ENCODE data around the gene PPP2R5B. TPM values are rescaled to one million over a fixed set of nuclear protein-coding genes. Genes with fewer than 3 reads are reported as not detected.
"Not testable (repeated sequence)": the region's sequence is repeated elsewhere in the genome, so short reads cannot be mapped to it uniquely, and the experiment has no call there.

PPP2R5B gene
- total RNA-seq, 1 experiment from 2014 or later: 7.4 TPM

DNA sequence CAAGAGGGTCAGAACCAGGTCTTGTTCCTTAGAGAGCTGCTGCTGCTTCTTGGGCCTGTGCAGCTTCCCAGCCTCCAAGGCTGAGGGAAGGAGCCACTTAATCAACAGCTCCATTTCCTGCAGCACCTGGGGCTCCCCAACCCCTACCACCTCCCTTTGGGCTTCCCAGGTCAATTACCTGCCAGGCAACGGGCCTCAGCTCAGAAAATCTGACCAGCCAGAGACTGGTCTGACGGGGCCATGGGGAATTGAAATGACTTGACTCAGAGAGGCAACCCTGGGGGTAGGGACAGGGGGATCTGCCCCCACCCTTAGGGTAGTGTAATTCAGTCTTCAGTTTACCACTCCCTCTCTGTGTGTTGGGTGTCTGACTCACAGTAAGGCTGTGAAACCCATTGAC lies 52.2 kb downstream of the PPP2R5B start:
- POLR2A ChIA-PET: no interaction called here
- intact Hi-C loops (cut with micrococcal nuclease; ENCODE audit: unreplicated experiment): no loop called here
- no TSS peak for BruUV-seq (replicated peaks)

GRCh38 chr11:64983339-64983738 lies 58.9 kb downstream of the PPP2R5B start:
- H3K27me3 Mint-ChIP-seq (ENCODE audit: insufficient read depth, unreplicated experiment): peaks cover 13% of the 10 kb centered on the region
- H3K4me3 Mint-ChIP-seq (ENCODE audit: unreplicated experiment); H3K36me3 ChIP-seq (ENCODE audit: control insufficient read depth, insufficient read depth, low read length); POLR2A ChIA-PET; DNase-seq; H3K4me1 ChIP-seq; CTCF ChIA-PET; H3K9me3 ChIP-seq; H3K27me3 ChIP-seq (replicated peaks; ENCODE audit: control insufficient read depth, insufficient read depth, low read length); H3K4me1 Mint-ChIP-seq (ENCODE audit: low read depth, unreplicated experiment); H3K9me3 Mint-ChIP-seq (ENCODE audit: unreplicated experiment); H3K36me3 Mint-ChIP-seq (ENCODE audit: insufficient read depth, unreplicated experiment); H3K4me3 ChIP-seq (ENCODE audit: low read depth, low read length); intact Hi-C loops (cut with micrococcal nuclease; ENCODE audit: unreplicated experiment); BruUV-seq (replicated peaks); H3K27ac Mint-ChIP-seq (ENCODE audit: unreplicated experiment): not testable (repeated sequence)

More for the DNA sequence above, 52.2 kb downstream of the PPP2R5B start:
- H3K4me1 Mint-ChIP-seq (ENCODE audit: low read depth, unreplicated experiment): no peaks in the 10 kb centered on the region
- H3K9me3 Mint-ChIP-seq (ENCODE audit: unreplicated experiment): no peaks in the 10 kb centered on the region
- no peaks in the 10 kb centered on the region for H3K36me3 Mint-ChIP-seq (ENCODE audit: insufficient read depth, unreplicated experiment)
- H3K4me1 ChIP-seq: no peaks in the 10 kb centered on the region
- H3K36me3 ChIP-seq (ENCODE audit: control insufficient read depth, insufficient read depth, low read length): no peaks in the 10 kb centered on the region
- peaks cover 7% of the 10 kb centered on the region for H3K27me3 Mint-ChIP-seq (ENCODE audit: insufficient read depth, unreplicated experiment)
- H3K4me3 Mint-ChIP-seq (ENCODE audit: unreplicated experiment): no peak overlapping the region
- no peak overlapping the region for H3K27ac Mint-ChIP-seq (ENCODE audit: unreplicated experiment)
- CTCF ChIA-PET: no interaction called here
- no peak for TF ChIP-seq CTCF (IDR thresholded peaks at IDR 0.05; ENCODE audit: insufficient read depth in 1 of 2, low read depth in 1 of 2, low read length in 1 of 2, severe bottlenecking in 1 of 2, unreplicated experiment in 1 of 2)
- DNase-seq: no peak
- no peak overlapping the region for H3K4me3 ChIP-seq (ENCODE audit: low read depth, low read length)
- H3K27me3 ChIP-seq (replicated peaks; ENCODE audit: control insufficient read depth, insufficient read depth, low read length): no peaks in the 10 kb centered on the region
- H3K9me3 ChIP-seq: no peaks in the 10 kb centered on the region

Small RNAs within 50 kb of the gene (microRNA-seq; reads per million reads assigned to microRNA genes)
- not detected for gene MIR6749
- 3.5 reads per million, percentile 22 among the genes with 10 or more reads in this experiment for gene MIR6750

Other genes with a start within 250 kb of the PPP2R5B start
- 6.5 and 7.6 TPM in 2 replicates for gene NRXN2, start 201.5 kb upstream of the PPP2R5B start, total RNA-seq (2022)
- gene RASGRP2, start 180.5 kb upstream of the PPP2R5B start, total RNA-seq (2022): 4.0 and 4.1 TPM in 2 replicates
- 0.51 and 1.4 TPM in 2 replicates for gene PYGM, start 164.7 kb upstream of the PPP2R5B start, total RNA-seq (2022)
- 359 and 386 TPM in 2 replicates for gene SF1, start 146.1 kb upstream of the PPP2R5B start, total RNA-seq (2022)
- gene MAP4K2, start 121.5 kb upstream of the PPP2R5B start, total RNA-seq (2022): 16.8 and 21.4 TPM in 2 replicates
- 32.7 and 36.8 TPM in 2 replicates for gene MEN1, start 114.1 kb upstream of the PPP2R5B start, total RNA-seq (2022)
- gene CDC42BPG, start 80.0 kb upstream of the PPP2R5B start, total RNA-seq (2022): 29.1 and 36.0 TPM in 2 replicates
- 123 and 129 TPM in 2 replicates for gene EHD1, start 46.1 kb upstream of the PPP2R5B start, total RNA-seq (2022)
- gene ATG2A, start 7.5 kb upstream of the PPP2R5B start, total RNA-seq (2022): 27.9 and 31.1 TPM in 2 replicates
- not detected in 2 replicates for gene GPHA2, start 11.2 kb downstream of the PPP2R5B start, total RNA-seq (2022)
- gene MAJIN, start 47.4 kb downstream of the PPP2R5B start, total RNA-seq (2022): not detected in 2 replicates
- 0.79 and 1.4 TPM in 2 replicates for gene BATF2, start 72.3 kb downstream of the PPP2R5B start, total RNA-seq (2022)
- gene ARL2, start 89.5 kb downstream of the PPP2R5B start, total RNA-seq (2022): 91.7 and 103 TPM in 2 replicates
- 35.5 and 35.8 TPM in 2 replicates for gene SNX15, start 102.8 kb downstream of the PPP2R5B start, total RNA-seq (2022)
- 21.2 and 21.6 TPM in 2 replicates for gene SAC3D1, start 116.5 kb downstream of the PPP2R5B start, total RNA-seq (2022)
- 0.16 and 0.23 TPM in 2 replicates for gene NAALADL1, start 133.9 kb downstream of the PPP2R5B start, total RNA-seq (2022)
- gene CDCA5, start 159.4 kb downstream of the PPP2R5B start, total RNA-seq (2022): 67.0 and 71.1 TPM in 2 replicates
- gene ZFPL1, start 159.5 kb downstream of the PPP2R5B start, total RNA-seq (2022): 44.5 and 46.0 TPM in 2 replicates
- gene VPS51, start 171.5 kb downstream of the PPP2R5B start, total RNA-seq (2022): 147 and 158 TPM in 2 replicates
- gene TM7SF2, start 187.2 kb downstream of the PPP2R5B start, total RNA-seq (2022): 62.9 and 73.8 TPM in 2 replicates
- gene ZNHIT2, start 193.0 kb downstream of the PPP2R5B start, total RNA-seq (2022): 12.2 and 14.7 TPM in 2 replicates
- gene FAU, start 197.4 kb downstream of the PPP2R5B start, total RNA-seq (2022): 918 and 972 TPM in 2 replicates
- gene MRPL49, start 197.6 kb downstream of the PPP2R5B start, total RNA-seq (2022): 89.2 and 95.1 TPM in 2 replicates
- gene SYVN1, start 209.8 kb downstream of the PPP2R5B start, total RNA-seq (2022): 50.9 and 56.5 TPM in 2 replicates
- not detected in 2 replicates for gene SPDYC, start 245.5 kb downstream of the PPP2R5B start, total RNA-seq (2022)

All from Caco-2 (cell line).